Natural killer cell (primary cell): Measurements from ENCODE around the gene VOPP1. TPM values are rescaled to one million over a fixed set of nuclear protein-coding genes. Genes with fewer than 3 reads are reported as not detected.

ENCODE experiments used
- ATAC-seq, 3 donors: fragments of 150-1000 bp in 2 of 3; fragments of 200-7000 bp in 1 of 3; cut with Tn5 transposase; 1 replicate in 1 of 3; 2 replicates in 2 of 3; pipeline ENCODE4 v1.10.0; 2021; ENCODE audit warnings: mild to moderate bottlenecking in 2 of 3, moderate library complexity in 2 of 3
- DNase-seq, 2 donors: peaks; one replicate each; pipeline versions ENCODE4 v3.0.0 to v3.0.0-alpha.2; 2013 to 2021; ENCODE audit warnings: mixed read lengths in 1 of 2
- H3K27ac ChIP-seq: one replicate; pipeline ENCODE4 v1.5.1; 2013; ENCODE audit warnings: mild to moderate bottlenecking, low read length
- H3K27me3 ChIP-seq: one replicate; pipeline ENCODE4 v1.6.1; 2013; ENCODE audit warnings: low read length; ENCODE audit not compliant: control insufficient read depth, insufficient read depth
- H3K36me3 ChIP-seq: one replicate; pipeline ENCODE4 v1.6.1; 2013; ENCODE audit warnings: low read length; ENCODE audit not compliant: control insufficient read depth, insufficient read depth
- H3K4me1 ChIP-seq: one replicate; pipeline ENCODE4 v1.6.1; 2013; ENCODE audit warnings: low read length; ENCODE audit not compliant: control insufficient read depth, insufficient read depth
- H3K4me3 ChIP-seq: one replicate; pipeline ENCODE4 v1.5.1; 2013; ENCODE audit warnings: low read length
- H3K9me3 ChIP-seq: one replicate; pipeline ENCODE4 v1.6.1; 2013; ENCODE audit warnings: low read length; ENCODE audit not compliant: control insufficient read depth, insufficient read depth
- H3K27ac Mint-ChIP-seq, 2 donors: one replicate each; pipeline ENCODE4 v1.8.0; 2022; ENCODE audit warnings: mild to moderate bottlenecking in 2 of 2, mixed read lengths in 2 of 2, moderate library complexity in 1 of 2
- H3K27me3 Mint-ChIP-seq, 2 donors: one replicate each; pipeline ENCODE4 v1.8.0; 2022; ENCODE audit warnings: low read depth in 2 of 2, mixed read lengths in 2 of 2
- H3K36me3 Mint-ChIP-seq: one replicate; pipeline ENCODE4 v1.8.0; 2022; ENCODE audit warnings: mixed read lengths
- H3K4me1 Mint-ChIP-seq, 2 donors: one replicate each; pipeline ENCODE4 v1.8.0; 2022; ENCODE audit warnings: mixed read lengths in 2 of 2
- H3K4me3 Mint-ChIP-seq: one replicate; pipeline ENCODE4 v1.8.0; 2022; ENCODE audit warnings: mild to moderate bottlenecking, moderate library complexity, mixed read lengths
- H3K9me3 Mint-ChIP-seq, 2 donors: one replicate each; pipeline ENCODE4 v1.8.0; 2022; ENCODE audit warnings: mixed read lengths in 2 of 2
- CTCF ChIP-seq: fragments of 200-600 bp; IDR thresholded peaks from one replicate; pipeline ENCODE4 v1.8.0; 2022; ENCODE audit warnings: antibody characterized with exemption
- WGBS: methylation state at CpG from one replicate; pipeline ENCODE4 v1.1.7; 2013; ENCODE audit warnings: missing lambda C conversion rate; ENCODE audit not compliant: insufficient coverage; 5-methylcytosine and 5-hydroxymethylcytosine counted together
- intact Hi-C: fragments of 100-400 bp; cut with micrococcal nuclease; formaldehyde crosslinking; loops from one replicate; pipeline ENCODE4 v1.14.2; 2022
- total RNA-seq, 4 donors: library from RNA; stranded (reverse); fragments of 120-200 nt in 1 of 4; gene quantifications; one replicate each; pipeline versions ENCODE4 v1.2.3 to v1.2.4, GENCODE V29; 2013 to 2022

The VOPP1 gene
- total RNA-seq, 3 donors from 2014 or later (not counting 1 experiment from before 2014, with no cell fraction given), result 79.3 to 115 (median 110) TPM

- intact Hi-C loops, result no loop called here
- no CpG with 5 or more reads among the region's 1 CpG for WGBS
- Mint-ChIP-seq H3K4me3 (no peak overlapping the region), H3K9me3 (peaks cover 9 to 29% of the 10 kb centered on the region in 2 donors), H3K4me1 (peaks cover 12 to 21% of the 10 kb centered on the region in 2 donors), H3K36me3 (peaks cover 13% of the 10 kb centered on the region), H3K27ac (no peak overlapping the region), H3K27me3 (no peaks in the 10 kb centered on the region)
- no peak for TF ChIP-seq CTCF
- Histone ChIP-seq H3K36me3 (peaks cover under 1% of the 10 kb centered on the region), H3K4me3 (no peak overlapping the region), H3K27ac (no peak overlapping the region), H3K27me3 (no peaks in the 10 kb centered on the region), H3K9me3 (no peaks in the 10 kb centered on the region), H3K4me1 (no peaks in the 10 kb centered on the region)
- ATAC-seq (no peak), DNase-seq (no peak)
These were observed 114.0 kb downstream of the VOPP1 start for GRCh38 chr7:55458351-55458750.

GRCh38 chr7:55457801-55458200, 114.5 kb downstream of the VOPP1 start:
- Histone ChIP-seq H3K4me1 (no peaks in the 10 kb centered on the region), H3K9me3 (no peaks in the 10 kb centered on the region), H3K27ac (no peak overlapping the region), H3K4me3 (no peak overlapping the region), H3K27me3 (no peaks in the 10 kb centered on the region), H3K36me3 (no peaks in the 10 kb centered on the region)
- intact Hi-C loops, result no loop called here
- DNase-seq, result no peak
- Mint-ChIP-seq H3K36me3 (peaks cover 13% of the 10 kb centered on the region), H3K9me3 (peaks cover 9 to 29% of the 10 kb centered on the region in 2 donors), H3K27me3 (no peaks in the 10 kb centered on the region), H3K27ac (no peak overlapping the region), H3K4me3 (no peak overlapping the region), H3K4me1 (peaks cover 12 to 23% of the 10 kb centered on the region in 2 donors)
- TF ChIP-seq CTCF, result no peak
- no peak for ATAC-seq
- 100% methylated on average over 1 of the region's 1 CpG for WGBS

GRCh38 chr7:55452971-55453370, 119.3 kb downstream of the VOPP1 start:
- Histone ChIP-seq H3K36me3 (no peaks in the 10 kb centered on the region), H3K9me3 (no peaks in the 10 kb centered on the region), H3K4me1 (no peaks in the 10 kb centered on the region), H3K27ac (no peak overlapping the region), H3K27me3 (no peaks in the 10 kb centered on the region), H3K4me3 (no peak overlapping the region)
- WGBS, result 95% methylated on average over 4 of the region's 4 CpGs
- H3K36me3 Mint-ChIP-seq, result no peaks in the 10 kb centered on the region
- DNase-seq (no peak), ATAC-seq (no peak)
- H3K4me3 Mint-ChIP-seq, result no peak overlapping the region
- H3K27me3 Mint-ChIP-seq, result peaks cover 5% of the 10 kb centered on the region in 2 donors
- no peak for TF ChIP-seq CTCF
- H3K4me1 Mint-ChIP-seq, result peaks cover 26 to 28% of the 10 kb centered on the region in 2 donors
- H3K9me3 Mint-ChIP-seq, result peaks cover 3 to 8% of the 10 kb centered on the region in 2 donors
- intact Hi-C loops, result no loop called here
- no peak overlapping the region for H3K27ac Mint-ChIP-seq

- Mint-ChIP-seq H3K4me3 (no peak overlapping the region), H3K9me3 (no peaks in the 10 kb centered on the region), H3K36me3 (no peaks in the 10 kb centered on the region), H3K4me1 (peaks cover 27 to 29% of the 10 kb centered on the region in 2 donors), H3K27me3 (peaks cover 5 to 7% of the 10 kb centered on the region in 2 donors), H3K27ac (no peak overlapping the region)
- DNase-seq, result no peak
- intact Hi-C loops, result no loop called here
- Histone ChIP-seq H3K4me1 (no peaks in the 10 kb centered on the region), H3K27ac (no peak overlapping the region), H3K9me3 (no peaks in the 10 kb centered on the region), H3K27me3 (no peaks in the 10 kb centered on the region), H3K4me3 (no peak overlapping the region), H3K36me3 (no peaks in the 10 kb centered on the region)
- TF ChIP-seq CTCF, result no peak
- 97% methylated on average over 7 of the region's 8 CpGs for WGBS
- ATAC-seq, result no peak
These were observed 122.2 kb downstream of the VOPP1 start for GRCh38 chr7:55449992-55450535.
